PFSK-1 (cell line): Measurements from ENCODE around the gene CFAP299.

Experiments used
- FOXP2 ChIP-seq: optimal IDR thresholded peaks from 2 replicates; pipeline ENCODE3; 2011; ENCODE audit warnings: borderline replicate concordance, control low read depth, inconsistent platforms; ENCODE audit not compliant: insufficient read depth; ENCODE audit errors: extremely low read length, extremely low read depth
- POLR2AphosphoS5 ChIP-seq: IDR thresholded peaks from 2 replicates; pipeline ENCODE4 v1.6.1; 2012; ENCODE audit warnings: low read depth, mild to moderate bottlenecking, control low read depth, low read length, moderate library complexity
- REST ChIP-seq, 2 experiments: IDR thresholded peaks; 2 replicates each; pipeline versions ENCODE4 v1.6.1 to v1.8.0; 2011 to 2012; ENCODE audit warnings: low read depth in 2 of 2, low read length in 2 of 2, control low read depth in 1 of 2, inconsistent platforms in 1 of 2, mild to moderate bottlenecking in 1 of 2, moderate library complexity in 1 of 2; ENCODE audit not compliant: insufficient read depth in 1 of 2
- SIN3A ChIP-seq: IDR thresholded peaks from 2 replicates; pipeline ENCODE4 v1.6.1; 2012; ENCODE audit warnings: mild to moderate bottlenecking, low read length, moderate library complexity, borderline replicate concordance; ENCODE audit not compliant: insufficient read depth
- TAF1 ChIP-seq: IDR thresholded peaks from 2 replicates; pipeline ENCODE4 v1.6.1; 2012; ENCODE audit warnings: low read length, control low read depth, borderline replicate concordance; ENCODE audit not compliant: insufficient read depth

CFAP299 gene

GRCh38 chr4:80678413-80678812 is 342.9 kb downstream of the CFAP299 start:
- TF ChIP-seq REST (IDR thresholded peaks at IDR 0.05; ENCODE audit: insufficient read depth in 1 of 2, low read depth in 2 of 2, low read length in 2 of 2): no peak
- no peak for TF ChIP-seq SIN3A
- TF ChIP-seq FOXP2: no peak
- no peak for TF ChIP-seq POLR2AphosphoS5
- no peak for TF ChIP-seq TAF1

GRCh38 chr4:80680934-80681333 is 345.4 kb downstream of the CFAP299 start:
- TF ChIP-seq FOXP2: no peak
- TF ChIP-seq POLR2AphosphoS5: no peak
- no peak for TF ChIP-seq TAF1
- TF ChIP-seq REST (IDR thresholded peaks at IDR 0.05; ENCODE audit: insufficient read depth in 1 of 2, low read depth in 2 of 2, low read length in 2 of 2): no peak
- TF ChIP-seq SIN3A: no peak

GRCh38 chr4:80685214-80685613 is 349.7 kb downstream of the CFAP299 start:
- TF ChIP-seq TAF1 (no peak), SIN3A (no peak), REST (IDR thresholded peaks at IDR 0.05; ENCODE audit: insufficient read depth in 1 of 2, low read depth in 2 of 2, low read length in 2 of 2) (no peak), FOXP2 (no peak), POLR2AphosphoS5 (no peak)

- TF ChIP-seq SIN3A: no peak
- TF ChIP-seq TAF1: no peak
- no peak for TF ChIP-seq FOXP2
- TF ChIP-seq REST (IDR thresholded peaks at IDR 0.05; ENCODE audit: insufficient read depth in 1 of 2, low read depth in 2 of 2, low read length in 2 of 2): no peak
Observed at GRCh38 chr4:80694171-80694570, 358.6 kb downstream of the CFAP299 start.

GRCh38 chr4:80705311-80705710 is 369.8 kb downstream of the CFAP299 start:
- TF ChIP-seq FOXP2: no peak
- TF ChIP-seq TAF1: no peak
- TF ChIP-seq REST (IDR thresholded peaks at IDR 0.05; ENCODE audit: insufficient read depth in 1 of 2, low read depth in 2 of 2, low read length in 2 of 2): no peak
- TF ChIP-seq POLR2AphosphoS5: no peak
- TF ChIP-seq SIN3A: no peak
